HG03039 (cell line): ENCODE data around the gene ABCB6.

Experiments used
- ATAC-seq: cut with Tn5 transposase; IDR thresholded peaks from one replicate; pipeline ENCODE4 v1.9.1; 2021; ENCODE audit warnings: mild to moderate bottlenecking, moderate library complexity; ENCODE audit not compliant: unreplicated experiment

The ABCB6 gene

DNA sequence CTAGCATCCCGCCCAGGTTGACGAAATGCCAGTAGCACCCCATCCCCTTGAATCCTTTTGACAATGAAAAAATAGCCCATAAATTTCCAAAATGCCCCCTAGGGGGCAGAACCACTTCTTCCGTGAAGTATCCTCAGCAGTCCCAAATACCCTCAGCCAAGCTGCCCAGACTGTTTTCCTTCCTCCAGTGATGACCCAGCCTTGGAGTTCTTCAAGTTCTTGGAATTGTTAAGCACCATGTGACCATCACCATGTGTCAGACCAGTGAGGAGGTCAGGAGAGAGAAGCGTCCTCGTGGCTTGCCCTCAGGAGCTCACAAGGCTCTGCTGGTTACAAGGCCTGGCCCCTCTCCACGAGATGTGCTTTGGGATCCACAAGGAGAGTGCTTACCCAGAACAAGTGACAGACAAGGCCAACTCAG, 47.5 kb downstream of the ABCB6 start:
- ATAC-seq, result no peak

DNA sequence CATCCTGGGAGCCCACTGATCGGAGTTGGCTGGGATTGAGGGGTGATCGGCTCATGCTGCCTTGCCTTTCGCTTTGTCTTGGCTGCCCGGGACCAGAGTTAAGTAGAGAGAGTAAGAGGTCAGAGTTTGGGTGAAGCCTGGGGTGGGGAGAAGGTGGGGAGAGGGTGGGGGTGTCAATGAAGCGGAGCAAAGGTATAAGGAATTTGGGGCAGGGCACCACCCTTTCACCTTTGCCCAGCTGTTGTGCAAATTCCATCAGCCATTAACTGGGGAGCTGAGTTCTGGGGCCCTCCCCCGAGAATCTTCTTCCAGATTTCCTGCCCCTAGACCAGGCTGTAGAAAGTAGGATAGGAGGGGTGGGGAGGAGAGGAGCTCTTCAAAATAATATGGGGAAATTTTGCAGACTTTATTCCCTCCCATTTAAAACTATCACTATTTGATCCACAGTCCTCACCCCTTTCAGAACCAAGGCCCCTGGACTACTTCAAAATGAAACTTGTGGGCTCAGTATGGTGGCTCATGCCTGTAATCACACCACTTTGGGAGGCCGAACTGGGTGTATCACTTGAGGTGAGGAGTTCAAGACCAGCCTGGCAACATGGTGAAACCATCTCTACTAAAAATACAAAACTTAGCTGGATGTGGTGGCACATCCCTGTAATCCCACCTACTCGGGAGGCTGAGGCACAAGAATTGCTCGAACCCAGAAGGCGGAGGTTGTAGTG, 48.7 kb downstream of the ABCB6 start, which contains the start of gene SLC23A3:
SLC23A3 (minus strand) TSS at position 100 of the 725 bp plus-strand sequence; CDS start at position 55, 45 bp downstream.
- no peak for ATAC-seq

DNA sequence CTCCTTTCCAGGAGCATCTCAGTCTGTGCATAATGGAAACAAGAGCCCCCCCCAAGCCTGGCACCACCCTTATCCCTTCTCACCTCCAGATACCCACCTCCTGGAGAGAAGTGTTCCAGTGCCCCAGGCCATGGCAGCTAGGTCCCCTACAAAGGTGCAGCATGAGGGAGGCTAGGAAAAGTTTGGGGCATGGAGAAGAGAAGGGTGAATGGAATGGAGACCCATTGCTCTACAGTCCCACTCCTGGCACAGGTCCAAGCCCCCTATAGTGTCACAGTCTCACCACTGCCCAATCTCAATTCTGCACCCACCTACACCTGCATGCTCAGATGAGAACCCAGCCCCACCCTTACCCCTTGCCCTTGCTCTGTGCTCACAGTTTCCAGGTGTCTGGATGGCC, 49.8 kb downstream of the ABCB6 start:
- no peak for ATAC-seq

DNA sequence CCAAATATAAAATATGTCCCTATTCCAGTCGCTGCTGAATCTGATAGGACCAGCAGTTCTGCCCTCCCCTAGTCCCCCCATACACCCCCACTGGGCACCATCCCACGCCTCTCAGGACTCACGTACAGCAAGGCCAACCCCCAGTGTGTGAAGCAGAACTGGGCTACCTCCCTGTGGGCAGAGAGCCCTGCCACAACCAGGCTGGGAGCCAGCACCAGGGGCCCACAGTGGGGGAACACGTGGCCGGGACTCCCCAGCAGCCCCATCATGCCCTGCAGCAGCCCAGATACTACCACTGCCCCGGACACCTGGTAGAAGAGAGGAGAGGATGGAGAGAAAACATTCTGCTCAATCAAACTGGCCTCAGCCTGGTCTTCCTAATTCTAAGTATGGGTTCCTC, 50.2 kb downstream of the ABCB6 start:
- no peak for ATAC-seq

DNA sequence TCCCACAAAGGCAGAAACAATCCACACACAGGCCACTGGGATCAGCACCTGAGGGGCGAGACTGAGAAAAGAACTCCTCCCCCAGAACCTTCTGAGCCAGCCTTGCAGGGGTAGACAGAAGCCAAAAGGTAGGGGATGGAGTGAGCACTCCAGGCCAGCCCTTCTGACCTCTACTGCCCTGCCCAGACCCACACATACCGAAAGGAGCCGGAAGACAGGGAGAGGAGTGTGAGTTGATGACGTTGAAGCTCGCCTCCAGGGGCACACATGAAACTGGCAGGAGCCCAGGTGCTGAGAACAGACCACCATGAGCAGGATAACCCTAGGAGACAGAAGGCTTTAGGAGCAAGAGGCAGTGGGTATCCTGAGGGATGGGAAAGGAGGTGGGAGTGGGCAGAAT, 50.8 kb downstream of the ABCB6 start:
- ATAC-seq, result no peak

DNA sequence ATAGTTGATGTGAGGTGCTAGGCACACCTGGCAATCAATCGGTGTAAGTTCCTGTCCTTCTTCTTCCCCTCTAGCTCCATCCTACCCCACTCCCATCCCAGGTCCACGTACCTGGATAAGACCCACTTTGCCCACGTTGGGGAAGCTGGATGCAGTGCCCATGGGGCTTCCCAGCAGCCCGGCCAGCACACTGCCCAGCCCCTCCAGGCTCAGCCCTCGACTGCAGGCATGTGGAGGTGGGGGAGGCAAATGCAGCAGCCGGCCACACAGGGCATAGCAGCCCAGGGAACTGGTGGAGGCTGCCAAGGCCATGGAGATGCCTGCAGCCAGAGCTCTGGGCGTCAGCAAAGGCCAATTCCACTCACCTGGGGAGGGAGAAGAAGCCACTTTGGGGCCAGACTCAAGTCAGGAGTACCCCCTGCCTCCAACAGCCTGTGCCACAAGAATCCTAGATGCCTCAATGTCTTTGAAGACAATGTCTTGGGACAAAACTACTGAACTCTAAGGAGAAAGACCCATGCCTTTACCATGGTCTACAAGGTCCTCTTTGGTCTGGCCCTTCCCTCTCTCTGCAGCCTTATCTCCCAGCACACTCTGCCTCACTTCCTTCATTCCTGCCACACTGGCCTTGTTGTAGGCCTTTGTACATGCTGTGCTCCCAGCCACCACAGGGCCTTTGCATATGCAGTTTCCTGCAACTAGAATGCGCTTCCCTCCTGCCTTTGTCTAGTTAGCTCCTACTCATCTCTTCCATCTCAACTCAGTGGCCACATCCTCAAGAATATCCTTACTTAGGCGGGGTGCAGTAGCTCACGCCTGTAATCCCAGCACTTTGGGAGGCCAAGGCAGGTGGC, 53.5 kb downstream of the ABCB6 start:
- no peak for ATAC-seq

DNA sequence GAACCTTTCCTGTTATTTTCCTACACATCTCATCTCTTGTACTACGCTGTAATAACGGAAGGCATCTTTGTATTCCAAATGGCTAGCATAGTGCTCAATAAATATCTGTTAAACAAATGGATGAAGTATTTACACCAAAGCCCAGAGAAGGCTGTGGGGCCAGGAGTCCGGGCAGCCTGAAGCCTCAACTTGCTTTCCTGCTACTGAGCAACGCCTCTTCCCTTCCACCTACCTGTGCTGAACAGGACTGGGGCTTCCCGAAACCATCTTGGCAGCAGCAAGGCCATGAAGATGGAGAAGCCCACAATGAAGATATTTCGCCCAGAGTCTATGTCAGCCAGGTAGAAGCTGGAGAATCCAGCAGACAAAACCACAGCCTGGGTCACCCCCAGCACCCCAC, 55.6 kb downstream of the ABCB6 start:
- ATAC-seq, result no peak

DNA sequence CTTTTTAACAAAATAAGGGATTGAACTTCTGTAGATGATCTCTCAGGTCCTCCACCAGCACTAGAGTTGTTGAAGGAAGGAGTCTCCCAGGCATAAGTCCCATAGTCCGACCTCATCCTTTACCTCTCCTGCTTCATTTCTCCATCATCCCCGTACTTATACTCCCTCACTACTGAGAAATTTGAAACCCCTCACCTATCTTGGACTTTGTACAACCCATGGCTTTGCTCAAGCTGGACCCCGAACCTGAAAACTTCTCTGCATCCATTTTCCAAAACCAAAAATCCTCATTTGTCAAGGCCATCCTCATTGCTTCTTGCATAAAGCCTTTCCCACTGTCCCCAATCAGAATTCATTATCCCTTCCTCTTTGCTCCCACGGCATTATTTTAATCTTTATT, 57.7 kb downstream of the ABCB6 start:
- no peak for ATAC-seq

DNA sequence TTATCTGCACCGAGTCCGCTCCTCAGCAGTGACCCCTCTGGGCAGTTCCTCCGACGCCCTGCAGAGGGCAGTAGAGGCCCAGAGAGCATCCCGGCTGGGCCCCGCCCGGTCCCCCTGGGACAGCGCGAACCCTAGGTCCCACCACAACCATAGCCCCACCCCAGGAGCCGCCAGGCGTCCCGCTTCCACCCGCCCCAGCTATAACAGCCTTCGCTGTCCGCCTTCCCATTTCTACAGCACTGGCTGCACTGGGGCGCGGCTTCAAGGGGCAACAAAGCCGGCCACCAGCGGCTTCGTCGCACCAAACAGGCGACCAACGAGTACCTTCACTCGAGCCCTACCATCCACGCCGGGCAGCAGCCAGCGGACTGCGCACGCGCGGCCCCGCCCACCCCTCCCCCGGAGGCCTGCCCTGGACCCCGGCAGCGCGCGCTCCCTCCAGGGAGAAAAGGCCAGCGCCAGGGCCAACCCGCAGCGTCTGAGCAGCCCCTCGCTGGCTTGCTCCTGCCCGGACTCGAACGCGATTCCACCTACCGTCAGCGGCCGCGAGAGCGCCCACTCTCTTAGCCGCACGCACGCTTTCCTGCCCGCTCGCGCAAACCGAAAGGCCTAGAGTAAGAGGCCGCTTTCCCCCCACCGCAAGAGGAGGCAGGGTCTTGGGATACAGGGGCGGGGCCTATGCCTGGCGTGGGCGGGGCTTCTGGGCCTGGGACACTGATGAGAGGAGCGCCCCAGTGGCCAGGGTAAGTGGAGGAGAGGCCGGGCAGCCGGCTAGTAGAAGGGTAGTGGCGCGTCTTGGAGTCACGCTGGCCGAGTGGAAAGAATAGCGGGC, 58.4 kb downstream of the ABCB6 start, which contains the start of gene NHEJ1:
NHEJ1 (minus strand) TSS at position 630 of the 832 bp plus-strand sequence. CDS start 2,453 bp downstream, outside the sequence.
- peak; percentile 76 for ATAC-seq
